ENCODE measurements around the gene POLR2C.
"Not testable (repeated sequence)": the region's sequence is repeated elsewhere in the genome, so short reads cannot be mapped to it uniquely, and the experiment has no call there.

The POLR2C gene

DNA sequence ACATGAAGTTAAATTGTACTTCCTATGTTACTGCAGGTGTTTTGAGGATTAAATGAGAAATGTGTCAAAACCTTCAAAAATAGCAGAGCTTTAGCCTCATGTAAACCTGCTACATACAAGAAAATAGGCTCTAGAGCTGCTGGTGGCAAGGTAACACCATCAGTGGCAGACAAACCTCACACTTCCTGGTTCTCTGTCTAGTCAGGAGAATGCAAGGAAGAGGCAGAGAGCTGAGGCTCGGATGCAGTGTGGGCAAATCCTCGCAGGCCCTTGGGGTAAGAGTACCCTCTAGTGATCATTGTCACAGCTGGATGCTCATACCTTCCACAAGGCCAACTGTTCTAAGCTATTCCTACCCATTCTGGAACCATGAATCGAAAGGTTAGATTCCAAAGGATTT lies 29.5 kb upstream of the POLR2C start:
- no peak overlapping the region for H3K4me3 ChIP-seq (ENCODE audit: low read depth, low read length)
- TF ChIP-seq, protein P1, sequence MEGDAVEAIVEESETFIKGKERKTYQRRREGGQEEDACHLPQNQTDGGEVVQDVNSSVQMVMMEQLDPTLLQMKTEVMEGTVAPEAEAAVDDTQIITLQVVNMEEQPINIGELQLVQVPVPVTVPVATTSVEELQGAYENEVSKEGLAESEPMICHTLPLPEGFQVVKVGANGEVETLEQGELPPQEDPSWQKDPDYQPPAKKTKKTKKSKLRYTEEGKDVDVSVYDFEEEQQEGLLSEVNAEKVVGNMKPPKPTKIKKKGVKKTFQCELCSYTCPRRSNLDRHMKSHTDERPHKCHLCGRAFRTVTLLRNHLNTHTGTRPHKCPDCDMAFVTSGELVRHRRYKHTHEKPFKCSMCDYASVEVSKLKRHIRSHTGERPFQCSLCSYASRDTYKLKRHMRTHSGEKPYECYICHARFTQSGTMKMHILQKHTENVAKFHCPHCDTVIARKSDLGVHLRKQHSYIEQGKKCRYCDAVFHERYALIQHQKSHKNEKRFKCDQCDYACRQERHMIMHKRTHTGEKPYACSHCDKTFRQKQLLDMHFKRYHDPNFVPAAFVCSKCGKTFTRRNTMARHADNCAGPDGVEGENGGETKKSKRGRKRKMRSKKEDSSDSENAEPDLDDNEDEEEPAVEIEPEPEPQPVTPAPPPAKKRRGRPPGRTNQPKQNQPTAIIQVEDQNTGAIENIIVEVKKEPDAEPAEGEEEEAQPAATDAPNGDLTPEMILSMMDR (IDR thresholded peaks at IDR 0.05; ENCODE audit: low read depth, low read length), result no peak
- in situ Hi-C loops (cut with HindIII; ENCODE audit: low sequenced_read_pairs), result no loop called here
- DNase-seq (ENCODE audit: low read depth, low spot score), result no peak

DNA sequence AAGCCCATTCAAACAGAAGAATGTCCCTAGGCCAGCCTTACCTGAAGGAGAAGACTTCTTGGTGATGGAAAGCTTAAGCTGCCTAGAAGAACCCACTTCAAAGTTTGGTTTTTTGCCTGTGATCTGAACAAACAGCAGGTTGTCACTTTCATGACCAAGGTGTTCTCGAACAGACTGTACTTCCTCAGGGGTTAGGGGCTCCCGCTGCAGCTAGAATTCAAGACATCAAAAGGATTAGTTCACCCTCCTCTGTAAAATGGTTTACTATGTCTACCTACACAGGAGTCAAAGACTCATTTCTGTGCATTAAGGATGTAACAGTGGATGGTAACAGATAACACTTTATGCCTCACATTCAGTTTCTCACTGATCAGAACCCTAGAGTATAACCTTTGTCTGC lies 28.5 kb upstream of the POLR2C start:
- in situ Hi-C loops (cut with HindIII; ENCODE audit: low sequenced_read_pairs), result no loop called here
- TF ChIP-seq, protein P1 (IDR thresholded peaks at IDR 0.05; ENCODE audit: low read depth, low read length), result no peak
- DNase-seq (ENCODE audit: low read depth, low spot score), result no peak
- H3K4me3 ChIP-seq (ENCODE audit: low read depth, low read length), result no peak overlapping the region

- in situ Hi-C loops (cut with HindIII; ENCODE audit: low sequenced_read_pairs), result no loop called here
These were observed 26.6 kb upstream of the POLR2C start for GRCh38 chr16:57435838-57436237.

GRCh38 chr16:57439947-57440346 lies 22.5 kb upstream of the POLR2C start:
- H3K4me3 ChIP-seq (ENCODE audit: low read depth, low read length); in situ Hi-C loops (cut with HindIII; ENCODE audit: low sequenced_read_pairs): not testable (repeated sequence)

More at GRCh38 chr16:57435838-57436237, 26.6 kb upstream of the POLR2C start:
- no peak for DNase-seq (ENCODE audit: low read depth, low spot score)
- H3K4me3 ChIP-seq (ENCODE audit: low read depth, low read length), result no peak overlapping the region
- TF ChIP-seq, protein P1 (IDR thresholded peaks at IDR 0.05; ENCODE audit: low read depth, low read length), result no peak

GRCh38 chr16:57440551-57440950 lies 21.9 kb upstream of the POLR2C start:
- in situ Hi-C loops (cut with HindIII; ENCODE audit: low sequenced_read_pairs); H3K4me3 ChIP-seq (ENCODE audit: low read depth, low read length): not testable (repeated sequence)

More at GRCh38 chr16:57439947-57440346, 22.5 kb upstream of the POLR2C start:
- DNase-seq (ENCODE audit: low read depth, low spot score), result not testable (repeated sequence)

DNA sequence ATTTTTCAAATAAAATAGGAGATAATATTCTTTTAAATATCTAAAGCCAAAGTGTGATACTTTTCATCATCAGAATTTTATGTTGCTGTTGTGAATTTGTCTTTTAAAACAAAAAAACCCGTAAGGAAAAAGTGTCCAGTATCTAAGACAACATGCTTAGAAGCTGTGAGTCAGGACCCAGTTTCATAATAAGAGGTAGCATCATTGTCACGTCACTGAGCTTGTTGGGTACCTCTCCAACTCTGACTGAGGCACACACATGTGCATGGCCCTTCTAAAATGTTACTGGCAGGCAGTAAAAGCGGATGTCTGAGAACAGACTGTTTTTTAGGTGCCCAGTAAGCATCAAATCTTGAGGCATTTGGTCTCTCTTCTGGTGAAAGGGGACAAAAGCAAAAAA lies 17.8 kb upstream of the POLR2C start:
- no peak for DNase-seq (ENCODE audit: low read depth, low spot score)
- in situ Hi-C loops (cut with HindIII; ENCODE audit: low sequenced_read_pairs), result no loop called here
- no peak overlapping the region for H3K4me3 ChIP-seq (ENCODE audit: low read depth, low read length)
- TF ChIP-seq, protein P1 (IDR thresholded peaks at IDR 0.05; ENCODE audit: low read depth, low read length), result no peak

More at GRCh38 chr16:57440551-57440950, 21.9 kb upstream of the POLR2C start:
- DNase-seq (ENCODE audit: low read depth, low spot score), result not testable (repeated sequence)

- no peak overlapping the region for H3K4me3 ChIP-seq (ENCODE audit: low read depth, low read length)
- TF ChIP-seq, protein P1 (IDR thresholded peaks at IDR 0.05; ENCODE audit: low read depth, low read length), result no peak
- DNase-seq (ENCODE audit: low read depth, low spot score), result no peak
- in situ Hi-C loops (cut with HindIII; ENCODE audit: low sequenced_read_pairs), result no loop called here
These were observed 17.0 kb upstream of the POLR2C start for GRCh38 chr16:57445510-57445909.
